Gastroesophageal sphincter (tissue), 3 donors: ENCODE results near the gene OMP.

Experiments
- EP300 ChIP-seq: sonication (generic); formaldehyde crosslinking; IDR thresholded peaks from one replicate; pipeline ENCODE4 v1.6.1; 2017; ENCODE audit warnings: antibody characterized with exemption, mild to moderate bottlenecking
- POLR2A ChIP-seq, 2 donors: fragments of 450-650 bp; IDR thresholded peaks; one replicate each; pipeline ENCODE4 v1.6.1; 2017; ENCODE audit warnings: antibody characterized with exemption in 2 of 2, mild to moderate bottlenecking in 2 of 2, moderate library complexity in 1 of 2
- POLR2AphosphoS5 ChIP-seq: sonication (generic); formaldehyde crosslinking; IDR thresholded peaks from one replicate; pipeline ENCODE4 v1.6.1; 2017; ENCODE audit warnings: antibody characterized with exemption
- TF ChIP-seq, protein P1 (sequence below), 4 experiments: fragments of 200-600 bp in 2 of 4; fragments of 450-650 bp in 2 of 4; sonication (generic) in 1 of 4; IDR thresholded peaks; one replicate each; pipeline ENCODE4 v1.5.1; 2017 to 2019; ENCODE audit warnings: antibody characterized with exemption in 4 of 4, mild to moderate bottlenecking in 2 of 4, moderate library complexity in 2 of 4

DNA sequence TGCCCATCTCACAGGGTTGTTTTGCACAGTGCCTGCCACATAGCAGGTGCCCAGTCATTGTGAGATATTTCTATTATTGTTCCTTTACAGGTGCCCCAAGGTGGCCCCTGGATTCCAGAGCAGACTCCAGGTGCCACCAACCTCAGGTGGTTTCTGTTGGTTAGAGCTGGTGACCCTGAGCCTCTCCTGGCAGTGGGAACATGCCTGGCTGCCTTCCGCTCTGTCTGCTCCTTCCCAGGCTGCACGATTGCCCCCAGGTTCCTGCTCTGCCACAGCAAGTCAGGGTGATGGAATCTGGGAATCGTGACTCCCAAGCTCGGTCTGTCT, 12.6 kb upstream of the OMP start:
- TF ChIP-seq, protein P1, sequence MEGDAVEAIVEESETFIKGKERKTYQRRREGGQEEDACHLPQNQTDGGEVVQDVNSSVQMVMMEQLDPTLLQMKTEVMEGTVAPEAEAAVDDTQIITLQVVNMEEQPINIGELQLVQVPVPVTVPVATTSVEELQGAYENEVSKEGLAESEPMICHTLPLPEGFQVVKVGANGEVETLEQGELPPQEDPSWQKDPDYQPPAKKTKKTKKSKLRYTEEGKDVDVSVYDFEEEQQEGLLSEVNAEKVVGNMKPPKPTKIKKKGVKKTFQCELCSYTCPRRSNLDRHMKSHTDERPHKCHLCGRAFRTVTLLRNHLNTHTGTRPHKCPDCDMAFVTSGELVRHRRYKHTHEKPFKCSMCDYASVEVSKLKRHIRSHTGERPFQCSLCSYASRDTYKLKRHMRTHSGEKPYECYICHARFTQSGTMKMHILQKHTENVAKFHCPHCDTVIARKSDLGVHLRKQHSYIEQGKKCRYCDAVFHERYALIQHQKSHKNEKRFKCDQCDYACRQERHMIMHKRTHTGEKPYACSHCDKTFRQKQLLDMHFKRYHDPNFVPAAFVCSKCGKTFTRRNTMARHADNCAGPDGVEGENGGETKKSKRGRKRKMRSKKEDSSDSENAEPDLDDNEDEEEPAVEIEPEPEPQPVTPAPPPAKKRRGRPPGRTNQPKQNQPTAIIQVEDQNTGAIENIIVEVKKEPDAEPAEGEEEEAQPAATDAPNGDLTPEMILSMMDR (IDR thresholded peaks at IDR 0.05), result no peak
- TF ChIP-seq POLR2A (IDR thresholded peaks at IDR 0.05) (no peak), EP300 (no peak), POLR2AphosphoS5 (no peak)
